ENCODE measurements around the gene NDUFB11. TPM values are rescaled to one million over a fixed set of nuclear protein-coding genes. Genes with fewer than 3 reads are reported as not detected.

The NDUFB11 gene
- total RNA-seq, 4 donors from 2014 or later = 105 to 172 (median 168) TPM

DNA sequence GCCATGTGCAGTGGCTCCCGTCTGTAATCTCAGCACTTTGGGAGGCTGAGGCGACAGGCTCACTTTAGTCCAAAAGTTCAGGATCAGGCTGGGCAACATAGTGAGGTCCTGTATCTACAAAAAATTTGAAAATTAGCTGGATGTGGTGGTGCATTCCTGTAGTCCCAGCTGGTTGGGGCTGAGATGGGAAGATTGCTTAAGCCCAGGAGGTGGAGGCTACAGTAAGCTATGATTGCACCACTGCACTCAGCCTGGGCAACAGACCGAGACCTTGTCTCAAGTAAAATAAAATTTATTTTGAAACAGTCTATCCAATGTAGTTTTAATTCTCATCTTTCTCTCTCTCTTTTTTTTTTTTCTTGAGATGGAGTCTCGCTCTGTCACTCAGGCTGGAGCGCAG lies 21.6 kb upstream of the NDUFB11 start:
- ATAC-seq (no peak), DNase-seq (no peak)
- intact Hi-C loops (cut with DNase I; ENCODE audit: low total_unique reads) (no loop called here), in situ Hi-C loops (cut with MboI; ENCODE audit: low sequenced_read_pairs in 4 of 4) (no loop called here)
- no peak overlapping the region for H3K4me3 ChIP-seq
- H3K27me3 ChIP-seq = no peaks in the 10 kb centered on the region
- peaks cover 0 to 4% of the 10 kb centered on the region in 2 donors for H3K36me3 ChIP-seq
- no peaks in the 10 kb centered on the region for H3K4me1 ChIP-seq
- H3K9me3 ChIP-seq = no peaks in the 10 kb centered on the region
- no peak for TF ChIP-seq CTCF (IDR thresholded peaks at IDR 0.05 in 4 of 5, conservative IDR thresholded peaks at IDR 0.05 in 1 of 5)
- H3K27ac ChIP-seq = no peak overlapping the region

GRCh38 chrX:47164420-47164819 lies 19.9 kb upstream of the NDUFB11 start:
- TF ChIP-seq CTCF (IDR thresholded peaks at IDR 0.05 in 4 of 5, conservative IDR thresholded peaks at IDR 0.05 in 1 of 5) (no peak), POLR2A (IDR thresholded peaks at IDR 0.05) (no peak)
- H3K4me1 ChIP-seq = no peaks in the 10 kb centered on the region
- no peaks in the 10 kb centered on the region for H3K27me3 ChIP-seq
- H3K36me3 ChIP-seq = peaks cover 0 to 2% of the 10 kb centered on the region in 2 donors
- no peaks in the 10 kb centered on the region for H3K9me3 ChIP-seq
- intact Hi-C loops (cut with DNase I; ENCODE audit: low total_unique reads) (no loop called here), in situ Hi-C loops (cut with MboI; ENCODE audit: low sequenced_read_pairs in 4 of 4) (no loop called here)
- H3K4me3 ChIP-seq = no peak overlapping the region
- no peak overlapping the region for H3K27ac ChIP-seq
- ATAC-seq (no peak), DNase-seq (no peak)

DNA sequence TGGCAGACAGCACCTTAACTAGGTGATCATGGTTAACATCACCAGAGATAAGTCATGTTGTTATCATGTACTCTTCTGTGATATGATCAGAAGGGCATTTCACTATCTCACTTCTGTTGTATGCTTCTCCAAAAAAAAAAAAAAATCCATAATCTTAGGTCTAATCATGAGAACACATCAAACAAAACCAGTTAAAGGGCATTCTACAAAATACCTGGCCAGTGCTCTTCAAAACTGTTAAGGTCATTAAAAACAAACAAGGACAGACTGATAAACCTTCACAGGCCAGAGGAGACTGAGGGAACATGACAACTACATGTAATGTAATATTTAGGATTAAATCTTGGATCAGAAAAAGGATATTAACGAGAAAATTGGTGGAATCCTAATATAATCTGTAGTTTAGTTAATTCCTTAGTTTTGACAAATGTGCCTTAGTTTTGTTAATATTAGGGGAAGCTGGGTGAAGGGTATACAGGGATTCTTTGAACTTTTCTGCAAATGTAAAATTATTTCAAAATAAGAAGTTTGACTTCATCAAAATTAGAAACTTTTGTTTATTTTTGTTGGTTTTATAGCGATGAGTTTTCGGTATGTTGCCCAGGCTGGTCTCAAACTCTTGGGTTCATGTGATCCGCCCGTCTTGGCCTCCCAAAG lies 18.6 kb upstream of the NDUFB11 start:
- in situ Hi-C loops (cut with MboI; ENCODE audit: low sequenced_read_pairs in 4 of 4) = no loop called here
- Histone ChIP-seq H3K27me3 (no peaks in the 10 kb centered on the region), H3K9me3 (no peaks in the 10 kb centered on the region), H3K27ac (no peak overlapping the region), H3K4me1 (no peaks in the 10 kb centered on the region), H3K4me3 (no peak overlapping the region), H3K36me3 (no peaks in the 10 kb centered on the region)
- TF ChIP-seq POLR2A (IDR thresholded peaks at IDR 0.05) (no peak), CTCF (IDR thresholded peaks at IDR 0.05 in 4 of 5, conservative IDR thresholded peaks at IDR 0.05 in 1 of 5) (no peak)
- DNase-seq (no peak), ATAC-seq (no peak)
- intact Hi-C loops (cut with DNase I; ENCODE audit: low total_unique reads) = no loop called here

GRCh38 chrX:47160781-47161180 lies 16.3 kb upstream of the NDUFB11 start:
- Histone ChIP-seq H3K4me3 (no peak overlapping the region), H3K27me3 (no peaks in the 10 kb centered on the region), H3K9me3 (no peaks in the 10 kb centered on the region), H3K27ac (no peak overlapping the region), H3K4me1 (no peaks in the 10 kb centered on the region), H3K36me3 (no peaks in the 10 kb centered on the region)
- ATAC-seq = no peak
- TF ChIP-seq CTCF (IDR thresholded peaks at IDR 0.05 in 4 of 5, conservative IDR thresholded peaks at IDR 0.05 in 1 of 5) (no peak), POLR2A (IDR thresholded peaks at IDR 0.05) (no peak)
- in situ Hi-C loops (cut with MboI; ENCODE audit: low sequenced_read_pairs in 4 of 4) (no loop called here), intact Hi-C loops (cut with DNase I; ENCODE audit: low total_unique reads) (no loop called here)
- DNase-seq = no peak

DNA sequence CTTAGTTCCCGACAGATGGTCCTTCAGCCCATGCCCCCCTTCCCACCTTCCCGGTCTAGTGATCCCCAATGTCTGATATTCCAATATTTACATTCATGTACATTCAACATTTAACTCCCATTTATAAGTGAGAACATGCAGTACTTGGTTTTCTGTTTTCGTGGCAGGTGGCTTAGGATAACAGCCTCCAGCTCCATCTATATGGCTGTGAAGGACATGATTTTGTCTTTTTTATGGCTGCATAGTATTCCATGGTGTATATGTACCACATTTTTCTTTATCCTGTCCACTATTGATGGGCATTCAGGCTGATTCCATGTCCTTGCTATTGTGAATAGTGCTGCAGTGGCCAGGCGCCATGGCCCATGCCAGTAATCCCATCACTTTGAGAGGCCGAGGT lies 14.3 kb upstream of the NDUFB11 start:
- no peaks in the 10 kb centered on the region for H3K27me3 ChIP-seq

More for the DNA sequence above, 14.3 kb upstream of the NDUFB11 start:
- no peaks in the 10 kb centered on the region for H3K36me3 ChIP-seq
- no peak for DNase-seq
- in situ Hi-C loops (cut with MboI; ENCODE audit: low sequenced_read_pairs in 4 of 4) (no loop called here), intact Hi-C loops (cut with DNase I; ENCODE audit: low total_unique reads) (no loop called here)
- TF ChIP-seq POLR2A (IDR thresholded peaks at IDR 0.05) (no peak), CTCF (IDR thresholded peaks at IDR 0.05 in 4 of 5, conservative IDR thresholded peaks at IDR 0.05 in 1 of 5) (no peak)
- no peaks in the 10 kb centered on the region for H3K9me3 ChIP-seq
- H3K4me1 ChIP-seq = no peaks in the 10 kb centered on the region
- no peak for ATAC-seq
- H3K27ac ChIP-seq = no peak overlapping the region
- H3K4me3 ChIP-seq = no peak overlapping the region
